DMS 273 (cell line): Measurements from ENCODE around the gene HHEX.
"Not testable (repeated sequence)": the region's sequence is repeated elsewhere in the genome, so short reads cannot be mapped to it uniquely, and the experiment has no call there.

ENCODE experiments used
- DNase-seq: peaks from one replicate; lab custom pipeline; 2025; ENCODE audit not compliant: unreplicated experiment; lab: John Stamatoyannopoulos, UW

The HHEX gene

GRCh38 chr10:92689663-92690210 lies at the start of gene HHEX:
Gene HHEX, plus strand, starts transcription at chr10:92689955. Its CDS starts 32 bp downstream, at chr10:92689987.
- DNase-seq = peak; percentile 86

DNA sequence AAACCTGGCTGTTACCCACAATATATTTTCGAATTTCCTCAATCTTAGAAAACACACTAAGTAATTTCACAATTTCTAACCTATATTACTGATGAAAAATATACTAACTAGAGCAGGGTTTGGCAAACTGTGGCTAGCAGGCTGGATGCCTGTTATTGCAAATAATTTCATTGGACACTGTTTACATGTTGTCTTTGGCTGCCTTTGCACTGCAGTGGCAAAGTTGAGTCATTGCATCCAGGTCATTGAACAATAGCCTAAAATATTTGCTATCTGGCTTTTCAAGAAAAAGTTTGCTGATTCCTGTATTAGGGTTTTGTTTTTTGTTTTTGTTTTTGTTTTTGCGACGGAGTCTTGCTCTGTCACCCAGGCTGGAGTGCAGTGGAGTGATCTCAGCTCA lies 49.6 kb upstream of the HHEX start:
- no peak for DNase-seq

DNA sequence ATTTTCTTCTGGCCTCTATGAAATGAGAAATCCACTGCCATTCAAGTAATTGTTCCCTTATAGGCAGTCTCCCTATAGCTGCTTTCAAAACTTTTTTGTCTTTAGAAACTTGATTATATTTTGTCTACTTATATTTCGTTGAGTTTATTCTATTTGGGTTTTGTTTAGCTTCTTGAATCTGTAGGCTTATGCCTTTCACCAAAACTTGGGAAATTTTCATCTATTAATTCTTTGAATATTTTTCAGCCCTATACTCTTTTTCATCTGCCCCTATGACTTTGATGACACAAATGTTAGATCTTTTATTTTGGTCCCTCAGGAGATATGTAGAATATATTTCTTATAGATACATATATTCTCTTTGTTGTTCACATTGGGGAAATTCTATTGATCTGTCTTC lies 48.3 kb upstream of the HHEX start:
- DNase-seq = no peak

- no peak for DNase-seq
These were observed 44.8 kb upstream of the HHEX start for GRCh38 chr10:92644921-92645320.

DNA sequence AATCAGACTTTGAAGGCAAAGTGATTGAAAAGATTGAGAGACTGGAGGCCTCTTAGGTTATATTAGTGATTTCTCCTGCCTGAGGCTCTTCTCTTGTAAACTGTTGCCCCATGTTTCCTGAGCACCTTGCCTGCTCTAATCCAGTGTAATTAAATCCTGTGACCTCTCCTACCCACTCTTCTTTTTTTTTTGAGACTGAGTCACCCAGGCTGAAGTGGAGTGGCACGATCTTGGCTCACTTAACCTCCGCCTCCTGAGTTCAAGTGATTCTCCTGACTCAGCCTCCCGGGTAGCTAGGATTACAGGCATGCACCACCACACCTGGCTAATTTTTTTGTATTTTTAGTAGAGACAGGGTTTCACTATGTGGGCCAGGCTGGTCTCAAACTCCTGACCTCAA lies 38.9 kb upstream of the HHEX start:
- DNase-seq = not testable (repeated sequence)

GRCh38 chr10:92655426-92655825 lies 34.3 kb upstream of the HHEX start:
- no peak for DNase-seq

DNA sequence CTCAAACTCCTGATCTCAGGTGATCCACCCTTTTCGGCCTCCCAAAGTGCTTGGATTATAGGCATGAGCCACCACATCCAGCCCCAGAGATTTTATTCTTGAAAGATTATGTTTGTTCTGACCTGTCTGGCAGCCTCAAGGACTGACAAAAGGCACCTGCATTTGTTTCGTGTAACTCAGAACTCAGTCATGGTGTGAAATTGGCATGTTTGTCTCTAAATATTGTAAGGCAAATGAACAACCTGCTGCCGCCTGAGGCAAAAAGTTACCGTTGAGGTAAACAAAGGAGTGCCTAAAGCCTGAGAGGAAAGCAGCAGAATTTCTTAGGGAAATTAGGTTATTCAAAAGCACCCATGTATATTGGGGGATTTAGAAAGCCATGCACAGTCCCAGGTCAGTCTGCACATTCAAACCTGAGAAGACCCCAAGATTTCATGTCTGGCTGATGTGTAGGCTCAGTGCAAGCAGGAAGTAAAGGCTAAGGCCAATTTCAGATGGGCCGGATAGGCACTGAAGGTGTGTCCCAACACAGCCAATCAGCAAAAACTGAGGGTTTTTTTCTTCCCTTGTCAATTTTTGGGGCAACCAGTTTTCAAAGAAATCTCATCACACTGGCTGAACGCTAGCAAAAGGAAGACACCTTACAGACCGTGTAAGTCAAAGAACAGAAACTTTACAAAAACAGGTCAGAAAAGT lies 33.3 kb upstream of the HHEX start:
- no peak for DNase-seq

- no peak for DNase-seq
These were observed 32.7 kb upstream of the HHEX start for GRCh38 chr10:92657024-92657423.

DNA sequence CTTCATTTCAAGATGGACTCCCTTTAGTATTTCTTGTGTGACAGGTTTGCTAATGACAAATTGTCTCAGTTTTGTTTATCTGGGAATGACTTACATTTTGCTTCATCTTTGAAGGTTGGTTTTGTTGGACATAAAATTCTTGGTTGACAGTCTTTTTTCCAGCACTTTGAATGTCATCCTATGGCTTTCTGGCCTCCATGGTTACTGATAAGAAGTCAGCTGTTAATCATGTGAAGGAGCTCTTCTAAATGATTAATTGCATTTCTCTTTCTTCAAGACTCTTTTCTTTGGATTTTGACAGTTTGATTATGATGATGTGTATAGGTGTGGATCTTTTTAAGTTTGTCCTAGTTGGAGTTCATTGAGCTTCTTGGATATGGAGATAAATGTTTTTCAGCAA lies 26.9 kb upstream of the HHEX start:
- DNase-seq = no peak

GRCh38 chr10:92664322-92664721 lies 25.4 kb upstream of the HHEX start:
- no peak for DNase-seq

DNA sequence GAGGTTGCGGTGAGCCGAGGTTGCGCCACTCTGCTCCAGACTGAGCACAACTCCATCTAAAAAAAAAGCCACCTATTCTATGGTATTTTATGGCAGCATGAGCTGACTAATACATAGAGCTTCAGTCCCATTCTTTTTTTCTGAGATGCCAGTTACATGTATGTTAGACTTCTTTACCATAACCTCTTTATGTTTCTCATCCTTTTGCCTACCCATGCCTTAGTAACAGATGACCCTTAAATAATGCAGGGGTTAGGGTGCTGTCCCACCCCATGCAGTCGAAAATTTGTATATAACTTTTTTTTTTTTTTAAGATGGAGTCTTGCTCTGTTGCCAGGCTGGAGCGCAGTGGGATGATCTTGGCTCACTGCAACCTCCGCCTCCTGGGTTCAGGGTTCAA lies 22.7 kb upstream of the HHEX start:
- no peak for DNase-seq

DNA sequence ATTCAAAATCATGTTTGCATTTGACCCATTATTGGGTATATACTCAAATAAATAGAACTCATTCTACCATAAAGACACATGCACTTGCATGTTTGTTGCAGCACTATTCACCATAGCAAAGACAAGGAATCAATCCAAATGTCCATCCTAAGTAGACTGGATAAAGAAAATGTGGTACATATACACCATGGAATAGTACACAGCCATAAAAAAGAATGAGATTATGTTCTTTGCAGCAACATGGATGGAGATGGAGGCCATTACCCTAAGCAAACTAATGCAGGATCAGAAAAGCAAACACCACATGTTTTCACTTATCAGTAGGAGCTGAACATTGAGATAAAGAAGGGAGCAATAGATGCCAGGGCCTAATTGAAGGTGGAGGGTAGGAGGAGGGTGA lies 12.0 kb upstream of the HHEX start:
- DNase-seq = no peak

GRCh38 chr10:92678206-92678605 lies 11.5 kb upstream of the HHEX start:
- DNase-seq = no peak

GRCh38 chr10:92681306-92681834 lies 8.4 kb upstream of the HHEX start:
- DNase-seq = no peak

- no peak for DNase-seq
These were observed 1.2 kb upstream of the HHEX start for GRCh38 chr10:92688573-92688926.

- DNase-seq = peak; percentile 53
These were observed 660 bp upstream of the HHEX start for GRCh38 chr10:92688927-92689662.

- peak; percentile 56 for DNase-seq
These were observed 608 bp downstream of the HHEX start for GRCh38 chr10:92690211-92690914.

DNA sequence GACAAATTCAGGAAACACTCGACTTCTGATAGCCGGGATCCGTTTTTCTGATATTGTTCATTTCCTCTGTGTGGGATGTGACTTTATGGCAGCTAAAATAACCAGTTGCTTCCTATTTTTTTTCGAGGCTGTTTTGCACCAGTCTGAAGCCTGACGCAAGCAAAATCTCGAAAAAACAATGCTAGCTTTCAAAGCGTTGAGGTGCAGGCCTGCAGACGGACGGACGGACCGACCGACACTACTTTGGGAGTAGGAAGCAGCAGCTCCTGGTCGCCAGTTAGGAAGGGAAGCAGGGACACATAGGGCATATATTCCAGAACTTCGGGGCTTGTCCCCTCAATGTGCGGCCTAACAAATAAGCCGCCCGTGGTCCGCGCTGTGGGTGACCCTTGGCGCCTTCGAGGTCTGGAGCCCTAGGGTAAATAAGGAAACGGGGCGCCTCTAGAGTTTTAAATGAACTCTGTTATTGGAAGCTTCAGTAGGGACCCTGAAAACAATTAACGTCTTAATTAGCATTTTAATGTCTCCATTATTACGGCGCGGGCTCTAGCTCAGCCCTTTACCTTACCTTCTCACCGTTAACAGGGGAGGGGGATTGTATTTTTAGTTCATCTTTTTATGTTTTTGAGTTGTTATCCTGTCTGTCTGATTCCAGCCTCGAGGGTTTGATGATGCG lies 1.3 kb downstream of the HHEX start:
- DNase-seq = no peak

DNA sequence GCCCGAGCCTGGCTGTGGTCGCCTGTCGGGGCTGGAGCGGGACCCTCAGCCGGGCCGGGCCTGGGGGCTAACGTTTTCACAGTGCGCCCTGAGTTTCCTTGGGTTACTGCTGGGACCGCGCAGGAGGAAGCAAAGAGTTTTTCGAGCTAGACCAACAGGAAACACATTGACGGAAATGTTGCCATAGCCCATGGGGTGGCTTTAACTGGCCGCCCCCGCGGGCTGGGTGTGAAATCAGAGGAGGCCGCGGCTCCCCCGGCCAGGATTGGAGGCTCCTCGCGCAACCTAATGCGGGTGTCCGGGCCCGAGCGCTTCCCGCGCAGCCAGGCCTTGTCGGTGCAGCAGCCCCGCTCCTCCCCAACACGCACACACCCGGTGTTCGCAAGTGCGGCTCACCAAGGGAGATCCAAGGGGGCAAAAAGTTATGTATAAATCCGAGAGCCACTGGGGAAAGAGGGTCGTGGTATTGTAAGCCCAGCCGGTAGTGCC lies 1.9 kb downstream of the HHEX start:
- DNase-seq = no peak

GRCh38 chr10:92692080-92692671 lies 2.4 kb downstream of the HHEX start:
- DNase-seq = no peak
